GM21367 (cell line): ENCODE data around the gene EED.
A peak's percentile ranks its signal among the peaks of the same experiment; 100 is the strongest.
"Not testable (repeated sequence)": the region's sequence is repeated elsewhere in the genome, so short reads cannot be mapped to it uniquely, and the experiment has no call there.

Experiments used
- ATAC-seq: cut with Tn5 transposase; IDR thresholded peaks from one replicate; pipeline ENCODE4 v1.9.1; 2021; ENCODE audit not compliant: unreplicated experiment

EED gene

DNA sequence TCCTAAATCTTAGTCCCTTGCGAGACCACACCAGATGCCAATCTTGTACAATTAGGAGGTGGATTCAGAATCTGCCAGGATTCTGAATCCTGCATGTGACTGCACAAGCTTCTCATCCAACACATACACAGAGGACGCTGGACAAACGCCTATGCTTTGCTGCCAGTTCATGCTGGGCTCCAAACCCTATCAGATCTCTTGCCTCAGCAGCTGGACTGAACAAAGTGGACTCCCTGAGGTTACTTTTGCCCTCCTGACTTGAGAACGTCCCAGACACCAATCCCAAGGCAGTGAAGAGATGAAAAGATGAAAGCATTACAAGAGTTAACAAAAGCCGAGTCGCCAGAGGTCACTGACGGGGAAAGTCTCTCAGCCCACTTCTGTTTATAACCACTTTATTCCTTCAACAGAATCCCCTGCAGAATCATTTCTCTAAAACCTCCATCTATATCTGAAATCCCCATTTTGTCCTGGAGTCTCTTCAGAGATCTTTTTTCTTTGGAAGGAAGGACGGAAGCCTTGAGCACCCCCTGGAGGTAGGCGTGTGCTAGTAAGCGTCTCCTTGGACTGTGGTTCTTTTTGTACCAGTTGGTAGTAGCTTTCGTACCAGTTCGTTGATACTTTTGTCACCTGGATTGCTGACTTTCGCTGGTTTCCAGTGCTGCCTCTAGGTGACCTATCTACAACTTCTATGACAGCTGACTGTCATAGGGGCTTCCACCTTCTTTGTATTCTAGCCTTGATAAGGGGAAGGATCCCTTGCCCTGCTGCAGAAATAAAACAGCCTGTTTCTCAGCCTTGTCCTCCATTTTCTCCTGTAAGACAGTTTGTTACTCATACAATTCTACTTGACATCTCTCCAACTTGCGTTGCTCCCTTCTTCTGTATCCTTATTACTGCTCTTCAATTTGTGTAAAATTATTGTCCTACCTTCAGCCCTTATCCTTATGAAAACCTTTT, 26.1 kb upstream of the EED start:
- ATAC-seq: peak; percentile 44

DNA sequence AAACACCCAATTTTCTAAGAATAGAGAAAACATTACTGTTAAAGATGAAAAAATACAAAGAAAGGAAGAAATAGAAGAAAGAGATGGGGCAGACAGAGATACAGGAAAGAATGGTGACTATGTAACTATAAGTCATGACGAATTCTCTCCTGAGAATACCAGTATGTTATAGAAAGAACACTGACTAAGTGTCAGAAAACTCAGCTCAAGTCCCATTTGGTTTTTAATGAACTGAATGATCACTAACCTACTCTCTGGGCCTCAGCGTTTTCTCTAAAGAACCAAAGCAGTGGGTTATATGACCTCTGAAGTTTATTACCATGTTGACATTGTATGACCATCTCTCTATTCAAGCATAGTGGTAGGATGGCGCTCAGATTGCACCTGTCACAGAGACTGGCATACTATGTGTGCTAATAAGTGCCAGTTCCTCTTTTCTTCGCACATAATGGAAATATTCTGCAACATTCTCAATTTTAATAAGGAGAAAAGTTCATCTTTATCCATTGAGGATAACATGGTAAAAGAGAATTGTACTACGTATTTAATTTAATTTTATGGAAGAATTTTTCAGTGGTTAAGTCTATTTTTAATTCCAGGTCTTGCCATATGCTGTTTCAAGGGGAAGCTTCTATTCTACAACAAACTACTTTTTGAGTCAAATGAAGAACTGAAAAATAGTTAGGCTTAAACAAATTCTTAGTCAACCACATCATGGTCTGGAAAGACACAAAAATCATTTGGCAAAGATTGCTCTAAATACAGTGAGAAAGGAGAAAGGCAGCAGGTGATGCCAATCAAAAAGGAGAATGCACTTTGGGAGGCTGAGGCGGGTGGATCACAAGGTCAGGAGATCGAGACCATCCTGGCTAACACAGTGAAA, 25.0 kb upstream of the EED start:
- ATAC-seq: peak; percentile 61

DNA sequence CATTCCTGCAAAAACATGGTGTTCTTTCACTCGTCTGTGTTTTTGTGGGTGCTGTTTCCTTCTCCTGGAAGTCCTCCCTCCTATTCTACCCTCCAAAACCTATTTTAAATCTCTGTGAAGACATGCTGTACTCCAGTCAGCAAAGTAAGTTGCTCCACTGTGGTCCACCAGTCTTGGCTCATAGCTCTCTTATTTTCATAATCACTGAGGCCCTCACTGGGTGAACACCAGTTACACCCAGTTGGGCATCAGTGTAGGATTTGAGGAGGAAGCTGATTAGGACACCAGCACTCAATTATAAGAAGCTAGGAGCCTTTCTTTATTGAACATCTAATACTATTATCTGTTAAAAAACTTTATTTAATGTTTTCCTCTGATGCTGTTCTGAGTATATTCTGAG, 23.9 kb upstream of the EED start:
- no peak for ATAC-seq

DNA sequence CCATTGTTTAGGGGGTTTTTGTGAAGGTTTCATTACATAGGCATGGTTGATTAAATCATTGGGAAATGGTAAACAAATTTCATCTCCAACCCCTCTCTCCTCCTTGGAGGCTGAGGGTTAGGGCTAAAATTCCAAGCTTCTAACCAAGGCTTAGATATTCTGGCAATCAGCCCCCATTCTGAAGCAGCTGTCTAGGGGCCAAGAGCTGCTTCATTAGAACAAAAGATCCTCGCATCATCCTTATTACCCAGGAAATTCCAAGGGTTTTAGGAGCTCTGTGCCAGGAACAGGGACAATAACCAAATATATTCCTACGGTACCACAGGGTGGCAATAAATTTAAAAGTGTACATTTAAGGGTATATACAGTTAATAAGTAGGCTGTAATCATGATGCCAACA, 22.5 kb upstream of the EED start:
- ATAC-seq: no peak

DNA sequence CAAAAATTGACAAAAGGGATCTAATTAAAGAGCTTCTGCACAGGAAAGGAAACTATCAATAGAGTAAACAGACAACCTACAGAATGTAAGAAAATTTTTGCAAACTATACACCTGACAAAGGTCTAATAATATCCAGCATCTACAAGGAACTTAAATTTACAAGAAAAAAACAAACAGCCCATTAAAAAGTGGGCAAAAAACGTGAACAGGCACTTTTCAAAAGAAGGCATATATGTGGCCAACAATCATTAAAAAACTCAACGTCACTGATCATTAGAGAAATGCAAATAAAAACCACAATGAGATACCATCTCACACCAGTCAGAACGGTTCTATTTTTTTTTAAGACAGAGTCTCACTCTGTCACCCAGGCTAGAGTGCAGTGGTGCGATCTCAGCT, 20.0 kb upstream of the EED start:
- ATAC-seq: not testable (repeated sequence)

DNA sequence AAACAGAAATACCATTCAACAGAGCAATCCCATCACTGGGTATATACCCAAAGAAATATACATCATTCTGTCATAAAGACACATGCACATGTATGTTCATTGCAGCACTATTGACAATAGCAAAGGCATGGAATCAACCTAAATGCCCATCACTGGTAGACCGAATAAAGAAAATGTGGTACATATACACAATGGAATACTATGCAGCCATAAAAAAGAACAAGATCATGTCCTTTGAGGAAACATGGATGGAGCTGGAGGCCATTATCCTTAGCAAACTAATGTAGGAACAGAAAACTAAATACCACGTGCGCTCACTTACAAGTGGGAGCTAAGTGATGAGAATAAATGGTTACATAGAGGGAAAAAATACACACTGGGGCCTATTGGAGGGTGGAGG, 19.2 kb upstream of the EED start:
- not testable (repeated sequence) for ATAC-seq

DNA sequence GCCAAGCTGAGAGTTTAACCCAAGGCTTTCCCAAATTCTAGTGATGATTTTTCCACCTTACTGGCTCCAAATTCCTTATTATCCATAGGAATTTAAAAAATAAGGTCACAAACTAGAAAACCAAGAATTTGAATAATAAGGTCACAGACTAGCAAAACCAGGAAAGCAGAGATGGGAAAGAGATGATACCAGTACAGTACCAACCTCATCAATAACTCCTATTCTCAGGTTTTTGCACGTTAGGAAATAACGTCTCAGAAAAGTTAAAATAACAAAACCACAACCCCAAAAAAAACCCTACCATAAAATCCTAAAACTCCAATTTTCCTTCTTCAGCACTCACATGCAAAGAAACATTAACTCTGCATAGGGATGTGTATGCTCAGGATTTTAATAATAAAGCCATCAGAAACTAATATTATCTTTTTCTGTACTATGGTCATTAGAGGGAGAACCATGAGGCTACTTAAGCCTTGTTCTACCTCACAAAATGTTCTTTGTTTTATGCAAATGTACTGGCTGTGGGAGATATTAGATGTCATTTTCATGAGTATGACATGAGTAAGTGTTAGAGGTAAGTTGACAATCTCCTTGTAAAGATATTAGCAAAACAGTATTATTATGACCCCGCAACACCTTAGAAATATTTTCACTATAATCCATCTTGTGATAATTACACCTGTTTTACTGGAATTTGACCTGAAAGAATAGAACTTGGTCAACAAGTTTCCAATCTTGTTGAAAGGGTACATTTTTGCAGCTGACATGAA, 16.1 kb upstream of the EED start:
- ATAC-seq: no peak

DNA sequence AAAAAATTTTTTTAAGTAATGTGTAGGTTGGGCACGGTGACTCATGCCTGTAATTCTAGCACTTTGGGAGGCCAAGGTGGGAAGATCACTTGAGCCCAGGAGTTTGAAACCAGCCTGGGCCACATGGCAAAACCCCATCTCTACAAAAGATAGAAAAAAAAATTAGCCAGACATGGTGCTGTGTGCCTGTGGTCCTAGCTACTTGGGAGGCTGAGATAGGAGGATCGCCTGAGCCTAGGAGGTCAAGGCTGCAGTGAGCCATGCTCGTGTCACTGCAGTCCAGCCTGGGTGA, 15.6 kb upstream of the EED start:
- not testable (repeated sequence) for ATAC-seq

DNA sequence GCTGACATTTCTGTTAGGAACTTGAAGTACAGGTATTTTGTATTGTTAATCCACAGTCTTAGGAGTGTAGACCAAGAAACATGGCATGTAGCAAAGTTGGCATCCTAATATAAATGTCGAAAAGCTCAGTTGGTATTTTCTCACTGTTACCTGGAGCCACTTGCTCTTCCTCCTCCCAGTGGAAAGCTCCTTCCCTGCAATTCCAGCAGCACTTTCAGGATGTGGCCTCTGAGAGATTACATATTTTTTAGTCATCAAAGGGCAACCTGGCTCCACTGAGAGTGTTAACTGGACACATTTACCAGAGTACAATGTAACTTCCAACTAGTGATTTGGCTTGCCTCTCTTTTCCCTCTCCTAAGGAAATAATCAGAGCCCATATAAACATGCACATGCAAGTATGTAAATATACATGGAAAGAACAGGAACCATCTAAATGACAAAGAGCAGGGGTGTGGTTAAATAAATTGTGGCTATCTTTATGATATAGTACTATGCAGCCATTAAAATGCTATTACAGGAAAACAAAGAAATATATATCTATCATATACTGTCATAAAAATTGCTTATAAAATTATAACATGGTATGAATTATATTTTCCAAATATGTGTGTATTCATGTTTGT, 14.3 kb upstream of the EED start:
- ATAC-seq: no peak

DNA sequence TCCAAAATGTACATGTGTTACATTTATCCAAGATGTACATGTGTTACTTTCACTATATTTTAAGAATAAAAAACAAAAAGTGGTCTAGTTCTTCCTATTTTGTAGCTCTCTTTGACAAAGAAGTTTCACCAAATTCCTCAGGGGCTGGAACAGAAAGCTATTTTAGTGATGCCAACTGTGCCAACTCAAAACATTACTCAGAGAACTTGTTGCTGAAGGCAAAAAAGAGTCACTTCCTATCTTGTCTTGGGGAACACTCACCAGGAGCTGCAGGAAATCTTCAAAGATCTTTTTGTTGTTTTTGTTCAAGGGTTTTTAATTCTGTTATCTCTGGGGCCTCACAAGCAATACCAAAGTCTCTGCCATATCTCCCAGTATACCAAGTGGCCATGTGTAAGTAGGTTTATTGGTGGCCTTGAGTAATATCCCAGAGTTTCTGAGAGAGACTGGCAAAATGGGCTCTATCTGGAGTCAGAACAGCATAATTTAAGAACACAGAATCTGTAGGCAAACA, 13.6 kb upstream of the EED start:
- ATAC-seq: no peak

DNA sequence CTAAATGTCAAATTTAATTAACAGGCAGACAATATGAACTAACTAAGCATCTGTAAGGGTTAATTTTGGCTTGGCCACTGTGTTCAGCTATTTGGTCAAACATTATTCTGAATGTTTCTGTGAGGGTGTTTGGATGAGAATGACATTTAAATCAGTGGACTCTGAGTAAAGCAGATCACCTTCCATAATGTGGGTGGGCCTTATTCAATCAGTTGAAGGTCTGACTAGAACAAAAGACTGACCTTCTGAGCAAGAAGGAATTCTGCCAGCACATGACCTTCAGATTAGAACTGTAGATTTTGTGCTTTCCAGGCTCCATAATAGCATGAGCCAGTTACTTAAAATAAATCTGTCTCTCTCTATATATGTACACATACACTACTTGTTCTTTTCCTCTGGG, 12.0 kb upstream of the EED start:
- no peak for ATAC-seq

DNA sequence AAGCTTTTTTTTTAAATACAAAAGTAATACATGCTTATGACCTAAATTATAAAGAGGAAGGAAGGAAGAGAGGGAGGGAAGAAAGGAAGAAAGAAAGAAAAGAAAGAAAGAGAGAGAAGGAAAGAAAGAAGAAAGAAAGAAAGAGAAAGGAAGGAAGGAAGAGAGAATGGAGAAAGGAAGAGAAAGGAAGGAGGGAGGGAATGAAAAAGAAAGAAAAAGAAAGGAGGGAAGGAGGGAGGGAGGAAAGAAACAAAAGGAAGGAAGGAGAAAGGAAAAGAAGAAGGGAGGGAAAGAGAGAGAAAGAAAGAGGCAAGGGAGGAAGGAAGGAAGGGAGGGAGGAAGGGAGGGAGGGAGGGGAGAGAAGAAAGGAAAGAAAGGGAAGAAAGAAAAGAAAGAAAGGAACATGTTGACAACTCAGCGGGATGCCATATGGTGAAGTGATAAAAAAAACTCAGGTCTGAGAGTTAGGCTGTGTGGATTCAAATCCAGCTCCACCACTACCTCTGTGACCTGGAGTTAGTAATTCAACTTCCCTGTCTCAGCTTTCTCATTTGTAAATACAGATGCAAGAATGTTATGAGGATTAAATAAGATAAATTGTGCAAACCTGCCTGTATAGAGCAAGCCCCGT, 9.6 kb upstream of the EED start:
- ATAC-seq: no peak

DNA sequence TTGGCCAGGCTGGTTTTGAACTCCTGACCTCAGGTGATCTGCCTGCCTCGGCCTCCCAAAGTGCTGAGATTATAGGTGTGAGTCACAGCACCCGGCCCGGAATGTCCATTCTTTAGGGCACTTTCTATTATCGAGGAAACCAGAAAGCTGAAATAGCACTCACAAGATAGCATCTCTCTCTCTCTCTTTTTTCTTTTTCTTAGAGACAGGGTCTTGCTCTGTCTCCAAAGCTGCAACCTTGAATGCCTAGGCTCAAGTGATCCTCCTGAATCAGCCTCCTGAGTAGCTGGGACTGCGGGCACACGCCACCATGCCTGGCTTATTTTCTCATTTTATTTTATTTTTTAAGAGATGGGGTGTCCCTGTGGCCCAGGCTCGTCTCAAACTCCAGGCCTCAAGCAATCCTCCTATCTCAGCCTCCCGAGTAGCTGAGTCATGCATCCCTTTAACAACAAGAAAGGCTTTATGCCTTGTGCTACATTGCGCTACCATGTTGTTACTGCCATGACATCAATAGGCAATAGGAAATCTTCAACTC, 7.2 kb upstream of the EED start:
- no peak for ATAC-seq

DNA sequence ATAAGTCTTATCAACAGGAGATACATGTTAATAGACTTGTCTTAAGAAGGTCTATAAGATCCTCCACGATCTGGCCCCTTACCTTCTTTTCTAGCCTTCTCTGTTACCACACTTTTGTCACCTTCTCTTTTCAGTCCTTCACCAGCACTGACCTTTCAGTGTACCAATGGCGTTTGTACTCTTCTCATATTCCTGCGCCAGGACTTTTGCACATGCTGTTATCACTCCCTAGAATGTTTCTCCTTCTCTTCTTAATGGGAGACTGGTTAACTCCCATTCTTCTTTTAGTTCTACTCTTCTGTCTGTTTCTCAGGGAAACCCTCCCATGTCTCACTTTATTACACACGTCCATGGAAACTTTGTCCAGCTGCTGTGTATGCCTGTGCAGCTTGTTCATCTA, 4.4 kb upstream of the EED start:
- no peak for ATAC-seq

DNA sequence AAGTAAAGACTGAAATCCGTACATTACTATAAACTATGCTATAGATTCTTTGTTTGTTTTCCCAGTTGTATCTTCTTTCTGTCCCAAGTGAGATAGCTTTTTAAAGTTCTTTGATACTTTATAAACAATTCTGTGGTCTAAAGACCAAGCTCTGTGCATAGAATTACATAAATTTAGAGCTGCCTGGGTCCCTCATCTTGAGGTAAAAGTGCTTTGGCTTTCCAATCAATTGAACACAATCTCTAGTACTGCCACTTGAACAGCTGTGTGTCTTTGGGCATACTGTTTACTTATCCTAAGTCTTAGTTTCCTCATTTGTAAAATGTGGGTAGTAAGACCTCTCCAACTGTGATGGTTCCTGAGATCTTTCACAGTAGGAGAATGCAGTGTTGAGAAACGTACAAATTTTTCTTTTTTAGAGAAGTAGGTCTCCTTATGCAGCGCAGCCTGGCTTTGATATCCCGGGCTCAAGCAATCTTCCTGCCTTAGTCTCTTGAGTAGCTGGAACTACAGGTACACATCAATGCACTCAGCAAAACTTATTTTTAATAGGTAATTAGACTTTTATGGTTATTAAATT, 2.5 kb upstream of the EED start:
- no peak for ATAC-seq

DNA sequence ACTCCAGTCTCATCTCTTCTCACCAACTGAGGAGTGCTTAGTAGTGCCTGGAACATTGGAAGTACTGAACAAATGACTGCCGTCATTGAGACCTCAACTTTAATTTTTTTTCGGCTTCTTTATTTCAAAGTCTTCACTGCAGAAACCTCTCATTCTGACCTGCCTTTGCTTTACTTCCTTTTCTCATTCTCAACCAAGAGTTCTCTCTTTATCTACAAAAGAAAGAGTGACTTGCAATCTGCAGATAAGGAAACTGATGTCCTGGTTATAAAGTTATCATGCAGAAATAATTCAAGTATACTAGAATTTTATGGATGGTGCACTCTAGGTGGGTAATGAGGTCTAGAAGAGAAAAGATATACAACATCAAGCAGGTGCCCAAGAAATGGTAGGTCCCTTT, 1.2 kb upstream of the EED start:
- no peak for ATAC-seq

DNA sequence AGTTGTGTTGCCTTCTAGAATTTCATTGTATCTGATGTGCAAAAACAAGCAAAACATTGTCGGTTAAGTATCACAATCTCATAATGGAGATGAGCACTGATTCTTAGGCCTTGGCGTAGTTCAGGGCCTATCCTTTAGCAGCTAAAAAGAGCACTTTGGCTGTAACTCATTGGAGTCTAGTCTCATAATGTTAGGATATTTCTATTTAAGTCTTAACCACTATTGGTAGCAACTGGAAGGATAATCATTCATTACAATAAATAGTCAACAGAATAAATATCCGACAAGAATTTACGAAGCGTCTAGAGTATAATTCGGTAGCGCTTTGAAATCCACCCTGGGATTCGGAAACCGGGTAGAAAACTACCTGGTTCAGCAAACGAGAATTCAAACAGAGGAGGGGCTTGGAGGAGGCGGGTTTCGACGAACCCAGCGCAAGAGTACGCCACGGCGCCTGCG, 461 bp upstream of the EED start:
- ATAC-seq: peak; percentile 62

DNA sequence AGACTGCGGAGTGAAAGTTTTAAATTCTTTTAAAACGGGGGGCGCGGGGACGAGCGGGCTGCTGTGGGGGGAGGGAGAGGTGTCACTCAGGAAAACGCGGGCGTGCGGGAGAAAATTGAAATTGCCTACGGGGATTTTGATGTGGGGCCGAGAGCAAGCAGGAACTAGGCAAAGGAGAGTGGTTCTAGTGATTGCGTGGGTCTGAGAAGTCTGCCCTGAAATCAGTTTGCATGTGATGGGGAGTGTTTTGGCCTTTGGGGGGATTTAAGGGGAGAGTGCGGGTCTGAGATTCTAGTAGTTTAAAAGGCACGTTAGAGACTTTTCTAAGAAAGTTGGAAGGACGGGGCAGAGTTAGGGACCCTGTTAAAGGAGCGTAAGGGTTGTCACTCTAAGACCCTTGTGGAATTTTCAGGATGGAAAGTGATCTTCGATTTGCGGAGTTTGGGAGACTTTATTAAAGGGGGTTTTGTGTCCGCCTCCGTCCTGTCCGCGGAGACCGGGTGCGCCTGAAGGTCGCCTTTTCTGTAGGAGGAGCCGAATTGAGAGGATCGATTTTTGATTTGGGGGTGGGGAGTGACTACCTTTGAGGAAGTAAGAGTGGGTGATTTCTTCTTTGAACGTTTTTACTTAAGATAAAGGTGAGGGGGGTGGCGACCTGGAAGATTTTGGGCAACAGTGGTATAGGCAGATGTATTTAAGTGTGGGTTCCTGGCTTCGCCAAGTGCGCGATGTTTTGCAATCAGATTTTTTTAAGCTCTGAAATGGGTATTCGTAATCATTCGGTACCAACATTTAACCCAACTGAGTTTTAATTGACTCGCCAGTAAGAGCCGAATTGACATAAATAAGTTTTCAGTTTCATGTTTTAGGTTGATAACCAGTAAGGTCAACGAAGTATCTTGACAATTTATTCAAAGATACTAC, 1.1 kb downstream of the EED start:
- ATAC-seq: no peak

DNA sequence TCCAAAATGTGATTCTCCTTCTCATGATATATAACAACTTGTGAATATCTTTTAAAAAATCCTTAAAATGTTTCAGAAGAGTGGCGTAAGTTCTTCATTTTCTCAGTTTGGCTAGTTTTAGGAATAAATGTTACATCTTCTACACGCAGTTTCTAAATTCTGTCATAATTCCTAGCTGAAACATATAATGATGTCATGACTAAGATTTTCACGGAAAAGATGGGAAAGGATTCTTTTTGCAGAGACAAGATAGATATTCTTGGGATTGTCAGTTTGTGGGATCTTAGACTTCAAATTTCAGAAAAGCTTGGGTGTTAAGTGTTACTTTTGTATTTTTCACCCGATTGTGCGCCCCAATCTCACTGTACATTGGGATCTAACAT, 1.7 kb downstream of the EED start:
- ATAC-seq: no peak
